Common myeloid progenitor, CD34-positive (primary cell): ENCODE measurements around the gene SPATS2L.

Experiments used
- CTCF ChIA-PET: fragments of 350-600 bp; sonication (Branson Sonifier 250); formaldehyde crosslinking; loops from one replicate; lab custom pipeline; 2021; ENCODE audit warnings: antibody characterized with exemption; lab: Charles Lee
- POLR2A ChIA-PET: fragments of 350-600 bp; sonication (Branson Sonifier 250); formaldehyde crosslinking; loops from one replicate; lab custom pipeline; 2021; ENCODE audit warnings: antibody characterized with exemption; lab: Charles Lee
- DNase-seq, 3 donors: peaks; one replicate each; pipeline versions ENCODE4 v3.0.0 to v3.0.0-alpha.2; 2013
- H3K27ac ChIP-seq, 2 experiments: 1 replicate in 1 of 2; 2 replicates in 1 of 2; pipeline ENCODE4 v1.7.0; 2013; ENCODE audit warnings: inconsistent platforms in 2 of 2, low read length in 2 of 2, mild to moderate bottlenecking in 2 of 2, low read depth in 1 of 2, moderate library complexity in 1 of 2; ENCODE audit not compliant: severe bottlenecking in 2 of 2, insufficient read depth in 1 of 2, poor library complexity in 1 of 2
- H3K27me3 ChIP-seq, 5 experiments: replicated peaks in 2 of 5; 1 replicate in 3 of 5; 2 replicates in 2 of 5; pipeline versions ENCODE4 v1.6.1 to v1.7.0; 2013; ENCODE audit warnings: low read length in 4 of 5, mild to moderate bottlenecking in 2 of 5, moderate library complexity in 2 of 5, inconsistent platforms in 1 of 5; ENCODE audit not compliant: insufficient read depth in 5 of 5, control insufficient read depth in 4 of 5
- H3K36me3 ChIP-seq, 4 experiments: 1 replicate in 2 of 4; 2 replicates in 2 of 4; pipeline versions ENCODE4 v1.6.1 to v1.7.0; 2013; ENCODE audit warnings: low read length in 3 of 4, control low read depth in 1 of 4, mild to moderate bottlenecking in 1 of 4; ENCODE audit not compliant: control insufficient read depth in 4 of 4, insufficient read depth in 4 of 4
- H3K4me1 ChIP-seq, 4 experiments: 1 replicate in 3 of 4; 2 replicates in 1 of 4; pipeline versions ENCODE4 v1.6.1 to v1.7.1; 2013; ENCODE audit warnings: low read length in 3 of 4, mild to moderate bottlenecking in 3 of 4, control low read depth in 1 of 4, inconsistent platforms in 1 of 4, moderate library complexity in 1 of 4; ENCODE audit not compliant: control insufficient read depth in 4 of 4, insufficient read depth in 4 of 4; ENCODE audit errors: control extremely low read depth in 1 of 4
- H3K4me3 ChIP-seq, 7 experiments: 1 replicate in 4 of 7; 2 replicates in 3 of 7; pipeline versions ENCODE4 v1.5.1 to v1.7.0; 2013; ENCODE audit warnings: mild to moderate bottlenecking in 7 of 7, low read length in 6 of 7, moderate library complexity in 6 of 7, inconsistent platforms in 2 of 7, low read depth in 2 of 7, control low read depth in 1 of 7; ENCODE audit not compliant: insufficient read depth in 4 of 7, control insufficient read depth in 1 of 7; ENCODE audit errors: extremely low read depth in 1 of 7
- H3K9me3 ChIP-seq, 5 experiments: 1 replicate in 4 of 5; 2 replicates in 1 of 5; pipeline versions ENCODE4 v1.6.1 to v1.7.1; 2013; ENCODE audit warnings: low read length in 4 of 5, mild to moderate bottlenecking in 2 of 5, inconsistent platforms in 1 of 5, low read depth in 1 of 5, moderate library complexity in 1 of 5; ENCODE audit not compliant: control insufficient read depth in 4 of 5, insufficient read depth in 2 of 5; ENCODE audit errors: control extremely low read depth in 1 of 5
- WGBS: methylation state at CpG from one replicate; pipeline ENCODE4 v1.1.5; 2013; ENCODE audit not compliant: insufficient coverage; 5-methylcytosine and 5-hydroxymethylcytosine counted together

Gene SPATS2L

GRCh38 chr2:200415455-200415854, 109.0 kb downstream of the SPATS2L start:
- Histone ChIP-seq H3K27me3 (no peaks in the 10 kb centered on the region), H3K4me1 (no peaks in the 10 kb centered on the region), H3K36me3 (no peaks in the 10 kb centered on the region), H3K9me3 (no peaks in the 10 kb centered on the region), H3K4me3 (no peak overlapping the region), H3K27ac (no peak overlapping the region)
- POLR2A ChIA-PET, result no interaction called here
- CTCF ChIA-PET, result interaction anchor here (1.0 kb wide), 1 partner anchor 39 kb away, joined by 4 read pairs; no protein-coding TSS in a partner anchor
- no CpG with 5 or more reads among the region's 2 CpGs for WGBS
- DNase-seq, result no peak

- no peaks in the 10 kb centered on the region for H3K27me3 ChIP-seq
- no peaks in the 10 kb centered on the region for H3K9me3 ChIP-seq
- POLR2A ChIA-PET, result no interaction called here
- DNase-seq, result no peak
- no peak overlapping the region for H3K27ac ChIP-seq
- CTCF ChIA-PET, result no interaction called here
- peaks cover 0 to 2% (median 0%) of the 10 kb centered on the region in 4 experiments for H3K36me3 ChIP-seq
- 98% methylated on average over 6 of the region's 8 CpGs for WGBS
- no peaks in the 10 kb centered on the region for H3K4me1 ChIP-seq
- H3K4me3 ChIP-seq, result no peak overlapping the region
Observed at GRCh38 chr2:200416878-200417277, 110.4 kb downstream of the SPATS2L start.

DNA sequence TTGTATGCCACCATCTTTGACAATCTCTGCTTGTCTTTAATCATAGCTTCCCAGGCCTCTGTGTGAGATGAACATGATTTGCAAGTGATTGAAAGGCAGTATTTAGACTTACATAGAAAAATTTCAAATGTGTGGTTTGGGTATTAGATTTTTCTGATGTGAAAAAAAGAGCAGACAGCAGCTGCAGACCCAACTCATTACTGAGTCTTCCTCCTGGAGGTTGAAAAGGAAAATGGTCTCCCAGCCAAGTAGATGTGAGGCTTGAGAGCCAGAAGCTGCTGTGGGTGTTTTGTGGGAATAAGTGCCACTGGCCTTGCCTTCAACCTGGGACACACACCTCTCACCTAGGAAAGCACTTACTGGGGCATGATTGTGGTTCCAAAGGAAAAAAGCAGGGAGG, 110.9 kb downstream of the SPATS2L start:
- H3K27me3 ChIP-seq, result no peaks in the 10 kb centered on the region
- CTCF ChIA-PET, result no interaction called here
- H3K4me3 ChIP-seq, result no peak overlapping the region
- H3K36me3 ChIP-seq, result peaks cover 0 to 2% (median 0%) of the 10 kb centered on the region in 4 experiments
- no peaks in the 10 kb centered on the region for H3K9me3 ChIP-seq
- POLR2A ChIA-PET, result no interaction called here
- H3K27ac ChIP-seq, result no peak overlapping the region
- no peak for DNase-seq
- no peaks in the 10 kb centered on the region for H3K4me1 ChIP-seq

DNA sequence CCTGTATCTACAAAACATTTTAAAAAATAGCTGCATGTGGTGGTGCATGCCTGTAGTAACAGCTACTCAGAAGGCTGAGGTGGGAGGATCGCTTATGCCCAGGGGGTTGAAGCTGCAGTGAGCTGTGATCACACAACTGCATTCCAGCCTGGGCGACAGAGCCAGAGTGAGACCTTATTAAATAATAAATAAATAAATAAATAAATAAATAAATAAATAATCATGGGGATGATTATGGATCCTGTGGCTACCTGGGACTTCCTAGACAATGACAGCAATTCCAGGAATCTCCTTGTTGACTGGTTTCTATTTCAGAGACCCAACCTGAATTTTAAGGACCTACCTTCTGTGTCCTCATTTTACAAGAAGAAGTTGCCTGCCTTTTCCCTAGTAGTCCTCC, 111.9 kb downstream of the SPATS2L start:
- CTCF ChIA-PET, result no interaction called here
- no peak overlapping the region for H3K4me3 ChIP-seq
- no peaks in the 10 kb centered on the region for H3K4me1 ChIP-seq
- no peaks in the 10 kb centered on the region for H3K9me3 ChIP-seq
- no peaks in the 10 kb centered on the region for H3K27me3 ChIP-seq
- H3K27ac ChIP-seq, result no peak overlapping the region
- H3K36me3 ChIP-seq, result peaks cover 0 to 2% (median 0%) of the 10 kb centered on the region in 4 experiments
- no CpG with 5 or more reads among the region's 2 CpGs for WGBS
- no peak for DNase-seq
- POLR2A ChIA-PET, result no interaction called here

DNA sequence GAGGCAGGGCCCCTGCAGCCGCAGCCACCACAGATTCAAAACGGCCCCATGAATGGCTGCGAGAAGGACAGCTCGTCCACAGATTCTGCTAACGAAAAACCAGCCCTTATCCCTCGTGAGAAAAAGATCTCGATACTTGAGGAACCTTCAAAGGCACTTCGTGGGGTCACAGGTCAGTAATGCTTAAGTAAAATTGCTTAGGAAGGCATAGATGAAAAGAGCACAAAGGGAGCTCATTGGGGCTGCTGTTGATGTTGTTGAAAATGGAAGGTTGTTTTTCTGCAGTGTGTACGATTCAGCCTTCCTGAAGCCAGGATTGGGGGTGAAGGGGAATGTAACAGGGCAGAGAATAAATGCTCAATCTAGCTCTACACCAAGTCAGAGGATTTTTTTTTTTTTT, 112.8 kb downstream of the SPATS2L start:
- H3K36me3 ChIP-seq, result peaks cover 0 to 2% (median 0%) of the 10 kb centered on the region in 4 experiments
- CTCF ChIA-PET, result interaction anchor here (0.6 kb wide), 1 partner anchor 16 kb away, joined by 3 read pairs; no protein-coding TSS in a partner anchor
- H3K27me3 ChIP-seq, result no peaks in the 10 kb centered on the region
- no peak overlapping the region for H3K27ac ChIP-seq
- H3K9me3 ChIP-seq, result no peaks in the 10 kb centered on the region
- POLR2A ChIA-PET, result no interaction called here
- DNase-seq, result no peak
- H3K4me3 ChIP-seq, result no peak overlapping the region
- no peaks in the 10 kb centered on the region for H3K4me1 ChIP-seq
- 99% methylated on average over 7 of the region's 9 CpGs for WGBS

DNA sequence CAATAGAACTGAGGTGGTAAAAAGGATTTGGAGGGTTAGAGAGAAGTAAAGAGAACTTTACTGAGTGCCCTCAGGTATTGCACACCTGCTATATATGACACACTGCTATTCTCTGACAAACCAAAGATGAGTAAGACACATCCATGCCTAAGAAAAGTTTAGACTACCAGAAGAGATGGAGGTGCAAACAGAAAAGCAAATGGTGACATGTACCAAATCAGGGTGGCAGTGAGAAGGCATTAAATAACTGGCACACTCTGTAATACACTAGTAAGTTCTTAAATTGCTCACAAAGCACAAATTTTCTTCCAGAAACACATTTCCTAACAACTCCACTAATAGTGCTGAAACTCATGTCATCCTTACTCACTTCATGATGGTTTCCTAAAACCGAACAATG, 114.8 kb downstream of the SPATS2L start:
- H3K4me1 ChIP-seq, result no peaks in the 10 kb centered on the region
- ChIA-PET POLR2A (no interaction called here), CTCF (no interaction called here)
- H3K9me3 ChIP-seq, result no peaks in the 10 kb centered on the region
- H3K27me3 ChIP-seq, result no peaks in the 10 kb centered on the region
- H3K36me3 ChIP-seq, result peaks cover 0 to 2% (median 0%) of the 10 kb centered on the region in 4 experiments
- no peak overlapping the region for H3K27ac ChIP-seq
- WGBS, result 100% methylated on average over 1 of the region's 1 CpG
- H3K4me3 ChIP-seq, result no peak overlapping the region
- DNase-seq, result no peak

DNA sequence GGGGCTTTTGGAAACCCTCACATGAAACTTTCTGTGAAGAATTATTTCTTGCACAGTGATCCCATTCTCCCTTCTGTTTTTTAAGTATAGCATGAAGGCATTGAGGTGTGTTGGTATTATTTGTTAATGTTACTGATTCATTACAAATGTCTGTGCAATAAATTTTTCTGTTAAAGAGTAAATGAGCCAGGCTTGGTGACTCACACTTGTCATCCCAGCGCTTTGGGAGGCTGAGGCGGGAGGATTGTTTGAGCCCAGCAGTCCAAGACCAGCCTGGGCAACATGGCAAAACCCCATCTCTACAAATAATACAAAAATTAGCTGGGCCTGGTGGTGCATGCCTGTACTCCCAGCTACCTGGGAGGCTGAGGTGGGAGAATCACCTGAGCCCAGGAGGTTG, 115.6 kb downstream of the SPATS2L start:
- no peak for DNase-seq
- no peaks in the 10 kb centered on the region for H3K27me3 ChIP-seq
- CTCF ChIA-PET, result no interaction called here
- no CpG with 5 or more reads among the region's 2 CpGs for WGBS
- H3K4me1 ChIP-seq, result peaks cover 0 to 5% (median 2%) of the 10 kb centered on the region in 4 experiments
- no peak overlapping the region for H3K4me3 ChIP-seq
- peaks cover 0 to 2% (median 0%) of the 10 kb centered on the region in 4 experiments for H3K36me3 ChIP-seq
- POLR2A ChIA-PET, result no interaction called here
- no peaks in the 10 kb centered on the region for H3K9me3 ChIP-seq
- no peak overlapping the region for H3K27ac ChIP-seq
